HepG2 (cell line): ENCODE measurements around the gene CIT. TPM values are rescaled to one million over a fixed set of nuclear protein-coding genes. Genes with fewer than 3 reads are reported as not detected.

Experiments used
- ATAC-seq: fragments of 200-7000 bp; cut with Tn5 transposase; 3 replicates; pipeline ENCODE4 v1.9.1; 2020; ENCODE audit warnings: mild to moderate bottlenecking, moderate library complexity
- BruUV-seq: library from RNA; stranded (reverse); fragments of 400-500 nt; replicated peaks from 2 replicates; lab custom pipeline; 2021; lab: Mats Ljungman, UMichigan
- CTCF ChIA-PET: fragments of 300-600 bp; formaldehyde crosslinking; extraction: SDS; loops from one replicate; lab custom pipeline; 2021; ENCODE audit warnings: low total read pairs, inconsistent platforms, low intra/inter-chr PET ratio; lab: Yijun Ruan, JAX
- POLR2A ChIA-PET: fragments of 350-600 bp; sonication (Branson Sonifier 250); formaldehyde crosslinking; loops from one replicate; lab custom pipeline; 2020; ENCODE audit warnings: antibody characterized with exemption, inconsistent platforms; lab: Yijun Ruan, JAX
- DNase-seq: peaks from one replicate; pipeline ENCODE4 v3.0.0-alpha.2; 2015; ENCODE audit warnings: low spot score
- FAIRE-seq: peaks from 3 replicates; lab custom pipeline; 2011; peaks lifted over from hg19 to GRCh38; lab: Jason Lieb, UNC
- H2AFZ ChIP-seq: one replicate; pipeline ENCODE4 v1.6.1; 2011; ENCODE audit warnings: low read length, inconsistent platforms
- H3K27ac ChIP-seq: fragments of 300-600 bp; 3 replicates; pipeline ENCODE4 v1.8.0; 2011; ENCODE audit warnings: mixed run types, mild to moderate bottlenecking, mixed read lengths, low read length, inconsistent platforms; ENCODE audit not compliant: insufficient read depth; ENCODE audit errors: extremely low read length
- H3K27me3 ChIP-seq, 2 experiments: fragments of 200-600 bp in 1 of 2; 2 replicates in 1 of 2; 3 replicates in 1 of 2; pipeline versions ENCODE4 v1.6.0 to v1.8.0; 2011; ENCODE audit warnings: low read length in 2 of 2, mild to moderate bottlenecking in 2 of 2, moderate library complexity in 2 of 2, inconsistent platforms in 1 of 2; ENCODE audit not compliant: insufficient read depth in 2 of 2, control insufficient read depth in 1 of 2
- H3K36me3 ChIP-seq, 2 experiments: fragments of 200-600 bp in 1 of 2; replicated peaks in 1 of 2; 2 replicates in 1 of 2; 3 replicates in 1 of 2; pipeline versions ENCODE4 v1.5.1 to v1.8.0; 2011; ENCODE audit warnings: low read length in 2 of 2, inconsistent platforms in 1 of 2; ENCODE audit not compliant: insufficient read depth in 2 of 2, control insufficient read depth in 1 of 2
- H3K4me1 ChIP-seq: 2 replicates; pipeline ENCODE4 v1.5.1; 2012; ENCODE audit warnings: low read length, inconsistent platforms; ENCODE audit not compliant: insufficient read depth
- H3K4me2 ChIP-seq: 2 replicates; pipeline ENCODE4 v1.6.0; 2011; ENCODE audit warnings: low read depth, low read length, inconsistent platforms
- H3K4me3 ChIP-seq, 3 experiments: fragments of 200-600 bp in 1 of 3; sonication (generic), shearing (Covaris generic) in 1 of 3; replicated peaks in 1 of 3; 2 replicates each; pipeline ENCODE4 v1.5.1; 2011 to 2016; ENCODE audit warnings: low read length in 3 of 3, inconsistent platforms in 2 of 3, low read depth in 2 of 3, mild to moderate bottlenecking in 2 of 3, control low read depth in 1 of 3, mixed read lengths in 1 of 3; ENCODE audit not compliant: insufficient read depth in 1 of 3
- H3K79me2 ChIP-seq: one replicate; pipeline ENCODE4 v1.6.1; 2011; ENCODE audit warnings: low read length, inconsistent platforms; ENCODE audit not compliant: insufficient read depth
- H3K9ac ChIP-seq: 2 replicates; pipeline ENCODE4 v1.6.0; 2011; ENCODE audit warnings: mild to moderate bottlenecking, low read depth, low read length, inconsistent platforms; ENCODE audit not compliant: insufficient read depth
- H3K9me3 ChIP-seq: 2 replicates; pipeline ENCODE4 v1.5.1; 2012; ENCODE audit warnings: mild to moderate bottlenecking, low read length
- H4K20me1 ChIP-seq: 2 replicates; pipeline ENCODE4 v1.6.0; 2011; ENCODE audit warnings: inconsistent platforms, mild to moderate bottlenecking, low read length, moderate library complexity; ENCODE audit not compliant: insufficient read depth
- ASH2L ChIP-seq: fragments of 300-600, 200-600 bp; sonication (generic); IDR thresholded peaks from 2 replicates; pipeline ENCODE4 v1.7.0; 2017; ENCODE audit warnings: low read depth, mild to moderate bottlenecking, moderate library complexity, mixed read lengths, low read length; ENCODE audit not compliant: insufficient read length
- CEBPB ChIP-seq: IDR thresholded peaks from 2 replicates; pipeline ENCODE4 v1.6.1; 2011; ENCODE audit warnings: low read depth, low read length, improper control_type of control experiment, borderline replicate concordance
- DMAP1 ChIP-seq: IDR thresholded peaks from 2 replicates; pipeline ENCODE4 v1.6.1; 2016
- EZH2 ChIP-seq: conservative IDR thresholded peaks from 2 replicates; pipeline ENCODE4 v1.6.1; 2012; ENCODE audit warnings: mild to moderate bottlenecking, low read depth, low read length, moderate library complexity
- IRX3 ChIP-seq: sonication (generic); formaldehyde crosslinking; IDR thresholded peaks from 2 replicates; pipeline ENCODE4 v1.8.1; 2023; ENCODE audit warnings: mild to moderate bottlenecking, low read depth, missing genetic modification reagents, borderline replicate concordance
- KDM2A ChIP-seq: sonication (generic); formaldehyde crosslinking; IDR thresholded peaks from 2 replicates; pipeline ENCODE4 v1.4.0; 2020; ENCODE audit warnings: low read depth, missing genetic modification reagents, borderline replicate concordance
- MEF2D ChIP-seq: sonication (generic); formaldehyde crosslinking; IDR thresholded peaks from 2 replicates; pipeline ENCODE4 v1.5.1; 2020; ENCODE audit warnings: mild to moderate bottlenecking, missing genetic modification reagents
- NCOA5 ChIP-seq: sonication (generic); formaldehyde crosslinking; IDR thresholded peaks from 2 replicates; pipeline ENCODE4 v1.4.0; 2020; ENCODE audit warnings: missing genetic modification reagents
- NR3C1 ChIP-seq: sonication (generic); formaldehyde crosslinking; IDR thresholded peaks from 2 replicates; pipeline ENCODE4 v1.4.0; 2020; ENCODE audit warnings: missing genetic modification reagents
- RELA ChIP-seq: sonication (generic); formaldehyde crosslinking; IDR thresholded peaks from 2 replicates; pipeline ENCODE4 v1.4.0; 2020; ENCODE audit warnings: missing genetic modification reagents
- SP4 ChIP-seq: sonication (generic); formaldehyde crosslinking; IDR thresholded peaks from 2 replicates; pipeline ENCODE4 v1.8.1; 2023; ENCODE audit warnings: mild to moderate bottlenecking, missing genetic modification reagents
- TAF1 ChIP-seq: sonication (generic); formaldehyde crosslinking; IDR thresholded peaks from 2 replicates; pipeline ENCODE4 v1.4.0; 2020; ENCODE audit warnings: missing genetic modification reagents
- THYN1 ChIP-seq: sonication (generic); formaldehyde crosslinking; IDR thresholded peaks from 2 replicates; pipeline ENCODE4 v1.8.1; 2023; ENCODE audit warnings: low read depth, mild to moderate bottlenecking, moderate library complexity, missing genetic modification reagents, borderline replicate concordance
- ZNF20 ChIP-seq: sonication (generic); formaldehyde crosslinking; IDR thresholded peaks from 2 replicates; pipeline ENCODE4 v1.4.0; 2020; ENCODE audit warnings: mild to moderate bottlenecking, moderate library complexity, missing genetic modification reagents
- ZNF225 ChIP-seq: sonication (generic); formaldehyde crosslinking; IDR thresholded peaks from 2 replicates; pipeline ENCODE4 v1.4.0; 2020; ENCODE audit warnings: mild to moderate bottlenecking, missing genetic modification reagents
- ZNF275 ChIP-seq: sonication (generic); formaldehyde crosslinking; IDR thresholded peaks from 2 replicates; pipeline ENCODE4 v1.8.0; 2022; ENCODE audit warnings: missing genetic modification reagents, mild to moderate bottlenecking, inconsistent platforms, borderline replicate concordance
- ZNF713 ChIP-seq: sonication (generic); formaldehyde crosslinking; IDR thresholded peaks from 2 replicates; pipeline ENCODE4 v1.4.0; 2020; ENCODE audit warnings: mild to moderate bottlenecking, missing genetic modification reagents
- WGBS: methylation state at CpG from one replicate; pipeline ENCODE4 v1.1.6; 2017; ENCODE audit warnings: low lambda C conversion rate; 5-methylcytosine and 5-hydroxymethylcytosine counted together
- in situ Hi-C: cut with HindIII; loops from 2 replicates; pipeline ENCODE4 v1.10.0; 2017; ENCODE audit warnings: low pct_unique_long_range_greater_than_20kb; ENCODE audit not compliant: extremely low pct_ligation_motif_present
- intact Hi-C: fragments of 100-400 bp; cut with micrococcal nuclease; formaldehyde crosslinking; loops from one replicate; pipeline ENCODE4 v1.10.0; 2022; ENCODE audit not compliant: unreplicated experiment
- polyA plus RNA-seq, 8 experiments: library from polyadenylated mRNA; depleted of rRNA in 3 of 8; stranded (reverse) in 7 of 8; unstranded in 1 of 8; fragments of >200 nt; fragmentation: Illumina TruSeq in 4 of 8; extraction: Trizol in 4 of 8; gene quantifications; 2 replicates each; pipeline versions ENCODE4 v1.2.1 to v1.2.3, GENCODE V29; 2011 to 2016; ENCODE audit warnings: low read depth in 4 of 8, missing spikeins in 1 of 8, mixed read lengths in 1 of 8; ENCODE audit not compliant: insufficient read depth in 1 of 8
- total RNA-seq, 5 experiments: library from RNA; depleted of rRNA; stranded (reverse); fragments of >200 nt; fragmentation: Illumina TruSeq; extraction: Trizol; gene quantifications; 2 replicates each; pipeline ENCODE4 v1.2.3, GENCODE V29; 2016; ENCODE audit warnings: low read depth in 1 of 5

CIT gene
- total and polyA plus RNA-seq, 2 of the 13 experiments (the other 11 are each of a cell fraction or from before 2014, with no cell fraction given), result 7.7 to 11.7 TPM

GRCh38 chr12:119841433-119842210 lies 35.5 kb downstream of the CIT start:
- POLR2A ChIA-PET, result no interaction called here
- H3K79me2 ChIP-seq, result no peaks in the 10 kb centered on the region
- H3K36me3 ChIP-seq, result peaks cover 1 to 22% of the 10 kb centered on the region in 2 experiments
- no peak overlapping the region for H3K4me3 ChIP-seq
- H3K27me3 ChIP-seq, result no peaks in the 10 kb centered on the region
- ATAC-seq, result no peak
- BruUV-seq, result no TSS peak
- CTCF ChIA-PET, result no interaction called here
- TF ChIP-seq CEBPB, result no peak
- no peak for TF ChIP-seq RELA (CRISPR knock-in tag)
- no peak for TF ChIP-seq THYN1 (CRISPR knock-in tag)
- no peak for TF ChIP-seq SP4
- TF ChIP-seq ZNF713 (CRISPR knock-in tag), result no peak
- no peak for TF ChIP-seq TAF1 (CRISPR knock-in tag)
- no peak for TF ChIP-seq NCOA5 (CRISPR knock-in tag)
- TF ChIP-seq NR3C1, result no peak
- no peak for TF ChIP-seq ZNF275 (CRISPR knock-in tag)
- TF ChIP-seq ZNF225 (CRISPR knock-in tag), result no peak
- no peak for TF ChIP-seq MEF2D
- no peak for TF ChIP-seq ZNF20 (CRISPR knock-in tag)
- no peak for TF ChIP-seq EZH2
- TF ChIP-seq DMAP1 (CRISPR knock-in tag), result no peak
- no peak for TF ChIP-seq ASH2L
- no peak for TF ChIP-seq KDM2A (CRISPR knock-in tag)
- TF ChIP-seq IRX3 (CRISPR knock-in tag), result no peak
- intact Hi-C loops, result no loop called here
- H4K20me1 ChIP-seq, result no peaks in the 10 kb centered on the region
- H3K4me1 ChIP-seq, result no peaks in the 10 kb centered on the region
- no peak overlapping the region for H2AFZ ChIP-seq
- no peak overlapping the region for H3K27ac ChIP-seq
- H3K4me2 ChIP-seq, result no peak overlapping the region
- H3K9me3 ChIP-seq, result no peaks in the 10 kb centered on the region
- H3K9ac ChIP-seq, result no peak overlapping the region
- over 99% methylated on average over 8 of the region's 8 CpGs for WGBS
- DNase-seq, result no peak
- FAIRE-seq, result no peak
- in situ Hi-C loops, result no loop called here
